Measurements from ENCODE around the gene HPSE.
A peak's percentile ranks its signal among the peaks of the same experiment; 100 is the strongest.

Gene HPSE

DNA sequence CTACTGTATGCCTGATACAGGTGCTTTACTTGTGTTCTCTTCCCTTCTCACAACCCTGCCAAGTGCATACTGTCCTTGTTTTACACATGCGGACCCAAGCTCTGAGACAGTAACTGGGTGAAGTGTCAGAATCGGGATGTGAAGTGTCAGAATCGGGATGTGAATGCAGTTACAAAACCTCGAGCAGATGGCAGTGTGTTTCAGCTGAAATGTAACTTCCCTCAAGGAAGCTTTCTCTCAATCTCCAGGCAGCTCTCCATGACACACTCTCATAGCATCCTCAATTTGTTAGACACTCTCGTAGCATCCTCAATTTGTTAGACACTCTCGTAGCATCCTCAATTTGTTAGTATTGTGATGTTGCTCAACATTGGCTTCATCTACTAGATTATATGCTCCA is 1.1 kb upstream of the HPSE start:
- Histone ChIP-seq H3K4me3 (ENCODE audit: low read depth, low read length) (no peak overlapping the region), H3K79me1 (ENCODE audit: low read length) (no peaks in the 10 kb centered on the region), H3K4me2 (ENCODE audit: low read length) (no peak overlapping the region), H3K14ac (ENCODE audit: low read length) (no peak overlapping the region), H3K23ac (ENCODE audit: low read length) (no peak overlapping the region), H3K4ac (ENCODE audit: low read depth, low read length) (no peak overlapping the region), H3K4me1 (ENCODE audit: control insufficient read depth in 1 of 2, insufficient read depth in 2 of 2, low read length in 2 of 2) (peaks cover 0 to 3% of the 10 kb centered on the region in 2 experiments), H3K27ac (ENCODE audit: low read depth, low read length) (no peak overlapping the region), H2BK5ac (ENCODE audit: low read depth, low read length, poor library complexity) (no peak overlapping the region), H2AK5ac (ENCODE audit: low read length) (no peak overlapping the region), H2AFZ (ENCODE audit: insufficient read depth, low read length, poor library complexity) (no peak overlapping the region), H3K27me3 (ENCODE audit: insufficient read depth, low read length) (peaks cover 6% of the 10 kb centered on the region), H3K79me2 (ENCODE audit: control insufficient read depth, insufficient read depth, low read length, poor library complexity) (no peaks in the 10 kb centered on the region), H2BK12ac (ENCODE audit: low read length) (no peak overlapping the region), H4K8ac (ENCODE audit: low read depth, low read length) (no peak overlapping the region), H3K18ac (ENCODE audit: low read length) (no peak overlapping the region), H4K12ac (ENCODE audit: low read depth, low read length) (no peak overlapping the region), H3K9me3 (ENCODE audit: insufficient read depth, low read depth, low read length) (no peaks in the 10 kb centered on the region), H3K36me3 (ENCODE audit: control insufficient read depth in 1 of 2, insufficient read depth in 2 of 2, low read length in 2 of 2) (no peaks in the 10 kb centered on the region), H2BK120ac (ENCODE audit: insufficient read depth, low read length, poor library complexity) (no peak overlapping the region), H3K9ac (ENCODE audit: low read length) (no peak overlapping the region), H4K91ac (ENCODE audit: low read depth, low read length) (no peak overlapping the region)
- no peak for DNase-seq
- no CpG with 5 or more reads among the region's 6 CpGs for WGBS (ENCODE audit: extremely low coverage, insufficient coverage, insufficient read length)

DNA sequence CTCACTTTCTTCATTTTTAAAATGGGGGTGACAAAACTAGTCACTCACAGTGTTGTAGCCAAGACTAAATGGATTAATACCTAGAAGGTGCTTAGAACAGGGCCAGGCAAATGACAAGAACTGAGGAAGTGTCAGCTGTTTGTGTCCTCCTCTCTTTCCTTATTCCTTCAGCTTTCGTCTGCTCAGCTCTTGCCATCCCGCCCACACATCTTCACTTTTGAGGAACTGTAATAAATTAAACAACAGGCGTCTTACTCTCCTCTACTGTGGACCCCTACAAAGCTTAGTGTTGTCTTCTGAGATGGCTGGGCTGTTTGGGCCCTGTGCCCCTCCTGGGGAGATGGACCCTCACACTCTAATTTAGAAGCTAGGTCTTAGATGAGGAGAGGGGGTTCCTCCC is 2.7 kb downstream of the HPSE start:
- H2AK5ac ChIP-seq (ENCODE audit: low read length): no peak overlapping the region
- WGBS (ENCODE audit: extremely low coverage, insufficient coverage, insufficient read length): no CpG with 5 or more reads among the region's 3 CpGs
- H3K36me3 ChIP-seq (ENCODE audit: control insufficient read depth in 1 of 2, insufficient read depth in 2 of 2, low read length in 2 of 2): no peaks in the 10 kb centered on the region
- DNase-seq: no peak
- peaks cover 6% of the 10 kb centered on the region for H3K27me3 ChIP-seq (ENCODE audit: insufficient read depth, low read length)
- no peak overlapping the region for H3K27ac ChIP-seq (ENCODE audit: low read depth, low read length)
- H3K4me3 ChIP-seq (ENCODE audit: low read depth, low read length): no peak overlapping the region
- no peak overlapping the region for H4K12ac ChIP-seq (ENCODE audit: low read depth, low read length)
- no peak overlapping the region for H2BK12ac ChIP-seq (ENCODE audit: low read length)
- no peak overlapping the region for H3K4me2 ChIP-seq (ENCODE audit: low read length)
- H2BK120ac ChIP-seq (ENCODE audit: insufficient read depth, low read length, poor library complexity): no peak overlapping the region
- no peaks in the 10 kb centered on the region for H3K79me1 ChIP-seq (ENCODE audit: low read length)
- no peak overlapping the region for H2AFZ ChIP-seq (ENCODE audit: insufficient read depth, low read length, poor library complexity)
- no peaks in the 10 kb centered on the region for H3K9me3 ChIP-seq (ENCODE audit: insufficient read depth, low read depth, low read length)
- H3K23ac ChIP-seq (ENCODE audit: low read length): no peak overlapping the region
- H3K79me2 ChIP-seq (ENCODE audit: control insufficient read depth, insufficient read depth, low read length, poor library complexity): no peaks in the 10 kb centered on the region
- H3K9ac ChIP-seq (ENCODE audit: low read length): no peak overlapping the region
- H3K4me1 ChIP-seq (ENCODE audit: control insufficient read depth in 1 of 2, insufficient read depth in 2 of 2, low read length in 2 of 2): peaks cover 0 to 3% of the 10 kb centered on the region in 2 experiments
- H4K8ac ChIP-seq (ENCODE audit: low read depth, low read length): no peak overlapping the region
- H3K14ac ChIP-seq (ENCODE audit: low read length): no peak overlapping the region
- H3K18ac ChIP-seq (ENCODE audit: low read length): no peak overlapping the region
- H2BK5ac ChIP-seq (ENCODE audit: low read depth, low read length, poor library complexity): no peak overlapping the region
- no peak overlapping the region for H3K4ac ChIP-seq (ENCODE audit: low read depth, low read length)
- no peak overlapping the region for H4K91ac ChIP-seq (ENCODE audit: low read depth, low read length)

DNA sequence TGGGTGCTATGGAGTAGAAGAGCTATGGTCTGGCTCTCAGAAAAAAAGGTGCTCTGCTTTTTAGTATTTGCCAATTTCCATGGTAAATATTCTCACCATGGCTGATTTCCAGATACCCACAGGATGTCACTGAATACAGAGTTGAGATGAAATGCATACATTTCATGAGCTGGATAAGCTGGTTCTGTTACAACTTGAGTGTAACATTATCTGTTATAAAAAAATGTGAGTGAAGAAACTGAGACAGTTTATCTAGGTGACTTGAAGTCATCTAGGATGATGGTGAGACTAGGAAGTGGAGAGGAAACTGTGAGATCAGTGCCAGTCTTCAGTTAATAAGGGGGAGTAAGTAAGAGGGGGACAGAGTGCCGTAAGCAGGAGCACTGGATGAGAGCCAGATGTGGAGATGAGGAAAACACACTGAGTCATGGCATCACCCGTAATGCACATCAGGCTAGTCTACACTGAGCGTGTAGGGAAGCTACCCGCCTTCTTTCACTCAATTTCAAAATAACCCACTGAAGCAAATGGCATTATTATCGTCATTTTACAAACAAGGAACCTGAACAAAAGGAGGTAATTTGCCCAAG is 5.0 kb downstream of the HPSE start:
- Histone ChIP-seq H3K4me3 (ENCODE audit: low read depth, low read length) (no peak overlapping the region), H3K4me2 (ENCODE audit: low read length) (no peak overlapping the region), H3K14ac (ENCODE audit: low read length) (no peak overlapping the region), H2BK5ac (ENCODE audit: low read depth, low read length, poor library complexity) (no peak overlapping the region), H3K4me1 (ENCODE audit: control insufficient read depth in 1 of 2, insufficient read depth in 2 of 2, low read length in 2 of 2) (peaks cover 0 to 3% of the 10 kb centered on the region in 2 experiments), H4K91ac (ENCODE audit: low read depth, low read length) (no peak overlapping the region), H3K36me3 (ENCODE audit: control insufficient read depth in 1 of 2, insufficient read depth in 2 of 2, low read length in 2 of 2) (no peaks in the 10 kb centered on the region), H3K27me3 (ENCODE audit: insufficient read depth, low read length) (peaks cover 3% of the 10 kb centered on the region), H2AFZ (ENCODE audit: insufficient read depth, low read length, poor library complexity) (no peak overlapping the region), H3K4ac (ENCODE audit: low read depth, low read length) (no peak overlapping the region), H3K18ac (ENCODE audit: low read length) (no peak overlapping the region), H4K12ac (ENCODE audit: low read depth, low read length) (no peak overlapping the region), H2BK12ac (ENCODE audit: low read length) (no peak overlapping the region), H3K23ac (ENCODE audit: low read length) (no peak overlapping the region), H2BK120ac (ENCODE audit: insufficient read depth, low read length, poor library complexity) (no peak overlapping the region), H3K27ac (ENCODE audit: low read depth, low read length) (no peak overlapping the region), H3K79me2 (ENCODE audit: control insufficient read depth, insufficient read depth, low read length, poor library complexity) (no peaks in the 10 kb centered on the region), H3K79me1 (ENCODE audit: low read length) (no peaks in the 10 kb centered on the region), H3K9me3 (ENCODE audit: insufficient read depth, low read depth, low read length) (no peaks in the 10 kb centered on the region), H4K8ac (ENCODE audit: low read depth, low read length) (no peak overlapping the region), H3K9ac (ENCODE audit: low read length) (no peak overlapping the region), H2AK5ac (ENCODE audit: low read length) (no peak overlapping the region)
- no CpG with 5 or more reads among the region's 5 CpGs for WGBS (ENCODE audit: extremely low coverage, insufficient coverage, insufficient read length)
- peak; percentile 8 to 85 for DNase-seq

DNA sequence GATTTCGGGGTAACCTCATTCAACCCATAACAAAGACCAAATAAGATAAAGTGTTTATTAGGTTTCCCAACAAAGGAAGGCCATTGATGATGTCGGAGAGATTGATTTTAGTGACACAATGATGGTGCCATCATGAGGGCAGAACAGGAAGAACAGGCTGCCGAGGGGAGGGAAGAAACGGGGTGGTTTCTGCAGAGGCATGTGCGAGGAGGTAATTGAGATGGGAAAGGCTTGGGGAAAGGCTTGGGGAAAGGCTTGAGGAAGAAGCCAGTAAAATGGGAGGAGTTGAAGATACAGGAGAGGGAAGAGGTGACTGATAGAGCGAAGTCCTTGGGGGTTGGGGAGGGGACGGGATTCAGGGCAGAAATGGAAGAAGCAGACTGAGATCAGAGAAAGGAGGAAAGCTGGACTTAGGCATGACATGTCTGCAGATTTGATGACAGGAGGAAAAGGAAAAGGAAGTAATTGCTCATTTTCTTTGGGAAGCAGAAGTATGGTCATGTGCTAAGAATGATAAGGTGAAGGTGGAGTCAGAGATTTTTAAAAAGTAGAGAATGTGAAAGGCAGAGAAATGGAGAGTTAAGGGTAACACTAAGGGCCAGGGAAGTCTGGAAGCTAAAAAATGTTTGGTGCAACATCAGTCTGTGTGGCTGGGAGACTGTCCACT is 6.0 kb downstream of the HPSE start:
- Histone ChIP-seq H3K79me1 (ENCODE audit: low read length) (no peaks in the 10 kb centered on the region), H4K8ac (ENCODE audit: low read depth, low read length) (no peak overlapping the region), H3K18ac (ENCODE audit: low read length) (no peak overlapping the region), H2BK12ac (ENCODE audit: low read length) (no peak overlapping the region), H3K4me1 (ENCODE audit: control insufficient read depth in 1 of 2, insufficient read depth in 2 of 2, low read length in 2 of 2) (no peaks in the 10 kb centered on the region), H2AK5ac (ENCODE audit: low read length) (no peak overlapping the region), H3K27me3 (ENCODE audit: insufficient read depth, low read length) (no peaks in the 10 kb centered on the region), H3K14ac (ENCODE audit: low read length) (no peak overlapping the region), H4K12ac (ENCODE audit: low read depth, low read length) (no peak overlapping the region), H3K9ac (ENCODE audit: low read length) (no peak overlapping the region), H2BK5ac (ENCODE audit: low read depth, low read length, poor library complexity) (no peak overlapping the region), H3K36me3 (ENCODE audit: control insufficient read depth in 1 of 2, insufficient read depth in 2 of 2, low read length in 2 of 2) (no peaks in the 10 kb centered on the region), H3K27ac (ENCODE audit: low read depth, low read length) (no peak overlapping the region), H4K91ac (ENCODE audit: low read depth, low read length) (no peak overlapping the region), H2AFZ (ENCODE audit: insufficient read depth, low read length, poor library complexity) (no peak overlapping the region), H3K9me3 (ENCODE audit: insufficient read depth, low read depth, low read length) (no peaks in the 10 kb centered on the region), H3K23ac (ENCODE audit: low read length) (no peak overlapping the region), H3K4me3 (ENCODE audit: low read depth, low read length) (no peak overlapping the region), H3K79me2 (ENCODE audit: control insufficient read depth, insufficient read depth, low read length, poor library complexity) (no peaks in the 10 kb centered on the region), H3K4ac (ENCODE audit: low read depth, low read length) (no peak overlapping the region), H2BK120ac (ENCODE audit: insufficient read depth, low read length, poor library complexity) (no peak overlapping the region), H3K4me2 (ENCODE audit: low read length) (no peak overlapping the region)
- WGBS (ENCODE audit: extremely low coverage, insufficient coverage, insufficient read length): no CpG with 5 or more reads among the region's 7 CpGs
- peak; percentile 53 to 82 for DNase-seq

Data from trophoblast cell (in vitro differentiated cells and primary cell).